T-helper 2 cell treated with Interferon-gamma antibody and Interleukin-4, amounts not matched to agents 5 μg/mL and 100 μg/mL, for 36 hours (primary cell): ENCODE results near the gene PPP1R13B.
A peak's percentile ranks its signal among the peaks of the same experiment; 100 is the strongest.
"Not testable (repeated sequence)": the region's sequence is repeated elsewhere in the genome, so short reads cannot be mapped to it uniquely, and the experiment has no call there.

ENCODE experiments used
- DNase-seq: peaks from one replicate; pipeline ENCODE4 v3.0.0; 2021; ENCODE audit warnings: low spot score
- H3K27ac Mint-ChIP-seq: one replicate; pipeline ENCODE4 v1.8.0; 2021; ENCODE audit warnings: mild to moderate bottlenecking, mixed read lengths
- H3K27me3 Mint-ChIP-seq: one replicate; pipeline ENCODE4 v1.8.0; 2021; ENCODE audit warnings: low read depth, mixed read lengths
- H3K36me3 Mint-ChIP-seq: one replicate; pipeline ENCODE4 v1.8.0; 2021; ENCODE audit warnings: low read depth, mixed read lengths
- H3K4me1 Mint-ChIP-seq: one replicate; pipeline ENCODE4 v1.8.0; 2021; ENCODE audit warnings: low read depth, mixed read lengths
- H3K4me3 Mint-ChIP-seq: one replicate; pipeline ENCODE4 v1.8.0; 2022; ENCODE audit warnings: mild to moderate bottlenecking, moderate library complexity, mixed read lengths
- H3K9me3 Mint-ChIP-seq: one replicate; pipeline ENCODE4 v1.8.0; 2021; ENCODE audit warnings: mixed read lengths

Gene PPP1R13B

DNA sequence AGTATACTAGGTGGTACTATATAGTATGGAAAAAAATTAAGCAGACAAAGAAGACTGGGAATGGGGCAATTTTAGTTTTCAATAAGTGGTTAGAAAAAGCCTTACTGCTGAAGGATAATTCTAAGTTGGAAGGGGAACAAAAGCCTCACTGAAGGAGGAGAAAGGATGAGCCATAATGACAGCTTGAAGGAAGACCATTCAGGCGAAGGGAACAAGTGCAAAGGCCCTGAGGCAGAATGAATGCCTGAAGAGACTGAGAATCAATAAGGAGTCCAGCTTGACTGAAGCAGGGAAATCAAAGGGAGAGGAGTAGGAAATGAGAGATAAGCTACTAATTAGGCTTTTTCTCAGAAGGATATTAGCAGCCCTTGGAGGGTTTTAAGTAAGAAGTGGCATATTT is 28.5 kb downstream of the PPP1R13B start:
- no peak for DNase-seq
- H3K36me3 Mint-ChIP-seq, result no peaks in the 10 kb centered on the region
- H3K27ac Mint-ChIP-seq, result no peak overlapping the region

DNA sequence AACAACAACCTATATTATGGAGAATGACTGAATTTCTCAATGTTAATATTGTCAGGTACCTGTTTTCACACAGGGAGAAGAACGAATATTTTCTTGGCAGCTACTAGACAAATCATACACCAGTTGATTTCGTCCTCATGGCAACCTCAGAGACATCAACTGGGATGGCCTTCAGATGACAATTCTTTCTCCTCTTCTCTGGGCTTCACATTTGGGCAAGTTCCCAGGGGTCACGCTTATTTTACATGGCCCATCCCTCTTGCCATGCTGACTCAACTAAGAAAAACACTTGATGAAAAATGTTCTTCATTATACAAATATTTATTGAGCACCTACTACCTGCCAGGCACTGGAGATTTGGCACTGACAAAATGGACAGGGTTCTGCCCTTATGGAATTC is 29.0 kb downstream of the PPP1R13B start:
- DNase-seq, result no peak
- Mint-ChIP-seq H3K36me3 (no peaks in the 10 kb centered on the region), H3K9me3 (no peaks in the 10 kb centered on the region), H3K27me3 (peaks cover 2% of the 10 kb centered on the region), H3K4me1 (peaks cover 5% of the 10 kb centered on the region), H3K4me3 (no peak overlapping the region), H3K27ac (no peak overlapping the region)

More for the DNA sequence above, 28.5 kb downstream of the PPP1R13B start:
- peaks cover 2% of the 10 kb centered on the region for H3K27me3 Mint-ChIP-seq
- no peak overlapping the region for H3K4me3 Mint-ChIP-seq
- no peaks in the 10 kb centered on the region for H3K9me3 Mint-ChIP-seq
- peaks cover 5% of the 10 kb centered on the region for H3K4me1 Mint-ChIP-seq

DNA sequence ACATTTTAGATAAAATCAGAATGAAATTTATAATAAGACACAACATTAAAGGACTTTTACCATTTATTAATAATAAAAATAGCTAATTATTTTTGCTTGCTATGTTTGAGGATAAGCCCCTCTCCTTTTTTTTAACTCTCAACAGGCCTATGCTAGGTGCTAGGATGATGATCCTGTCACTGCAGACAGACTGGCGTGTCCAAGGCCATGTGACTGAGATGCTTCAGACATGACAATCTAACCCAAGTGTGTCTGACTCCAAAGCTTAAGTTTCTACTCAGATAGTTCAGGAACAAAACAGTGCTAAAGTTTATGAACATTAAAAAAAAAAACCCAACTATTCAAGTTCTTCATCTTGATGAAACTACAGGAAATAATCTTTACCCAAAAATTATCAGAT is 29.8 kb downstream of the PPP1R13B start:
- DNase-seq, result no peak
- Mint-ChIP-seq H3K9me3 (no peaks in the 10 kb centered on the region), H3K27ac (no peak overlapping the region), H3K4me1 (peaks cover 5% of the 10 kb centered on the region), H3K36me3 (no peaks in the 10 kb centered on the region), H3K4me3 (no peak overlapping the region), H3K27me3 (peaks cover 2% of the 10 kb centered on the region)

DNA sequence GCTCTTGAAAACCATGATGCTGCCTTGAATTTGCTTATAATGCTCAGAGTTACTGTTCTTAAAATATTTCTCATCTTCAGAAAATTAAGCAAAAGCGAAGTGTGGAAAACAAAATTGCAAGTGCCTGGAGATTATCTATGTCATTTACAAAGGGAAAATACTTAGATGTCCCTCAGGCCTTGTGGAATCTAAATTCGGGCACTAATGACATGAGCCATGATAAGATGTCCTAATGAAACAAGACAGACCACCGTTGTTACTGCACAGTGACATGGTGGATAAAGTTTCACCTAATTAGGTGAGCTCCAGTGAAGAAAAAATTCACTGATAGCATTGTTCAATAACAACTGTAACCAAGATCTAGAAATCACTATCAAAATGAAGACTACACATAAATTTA is 30.4 kb downstream of the PPP1R13B start:
- H3K9me3 Mint-ChIP-seq, result no peaks in the 10 kb centered on the region
- peaks cover 2% of the 10 kb centered on the region for H3K27me3 Mint-ChIP-seq
- H3K36me3 Mint-ChIP-seq, result no peaks in the 10 kb centered on the region
- no peak overlapping the region for H3K4me3 Mint-ChIP-seq
- H3K4me1 Mint-ChIP-seq, result peaks cover 5% of the 10 kb centered on the region
- no peak for DNase-seq
- no peak overlapping the region for H3K27ac Mint-ChIP-seq

- Mint-ChIP-seq H3K4me3 (no peak overlapping the region), H3K36me3 (no peaks in the 10 kb centered on the region), H3K27me3 (peaks cover 2% of the 10 kb centered on the region), H3K9me3 (no peaks in the 10 kb centered on the region), H3K27ac (no peak overlapping the region), H3K4me1 (peaks cover 5% of the 10 kb centered on the region)
- DNase-seq, result no peak
Measured at GRCh38 chr14:103815253-103815652, 32.1 kb downstream of the PPP1R13B start.

GRCh38 chr14:103811189-103811588 is 36.2 kb downstream of the PPP1R13B start:
- Mint-ChIP-seq H3K9me3 (no peaks in the 10 kb centered on the region), H3K4me1 (peaks cover 7% of the 10 kb centered on the region), H3K4me3 (no peak overlapping the region), H3K36me3 (no peaks in the 10 kb centered on the region), H3K27ac (no peak overlapping the region), H3K27me3 (no peaks in the 10 kb centered on the region)
- no peak for DNase-seq

GRCh38 chr14:103808403-103809001 is 38.9 kb downstream of the PPP1R13B start:
- Mint-ChIP-seq H3K27ac (no peak overlapping the region), H3K4me1 (peaks cover 7% of the 10 kb centered on the region), H3K9me3 (no peaks in the 10 kb centered on the region), H3K36me3 (no peaks in the 10 kb centered on the region), H3K4me3 (no peak overlapping the region), H3K27me3 (no peaks in the 10 kb centered on the region)
- peak; percentile 37 for DNase-seq

- Mint-ChIP-seq H3K4me1 (peaks cover 7% of the 10 kb centered on the region), H3K4me3 (no peak overlapping the region), H3K9me3 (no peaks in the 10 kb centered on the region), H3K27ac (no peak overlapping the region), H3K27me3 (no peaks in the 10 kb centered on the region), H3K36me3 (no peaks in the 10 kb centered on the region)
- DNase-seq, result no peak
Measured at GRCh38 chr14:103806805-103807204, 40.6 kb downstream of the PPP1R13B start.

DNA sequence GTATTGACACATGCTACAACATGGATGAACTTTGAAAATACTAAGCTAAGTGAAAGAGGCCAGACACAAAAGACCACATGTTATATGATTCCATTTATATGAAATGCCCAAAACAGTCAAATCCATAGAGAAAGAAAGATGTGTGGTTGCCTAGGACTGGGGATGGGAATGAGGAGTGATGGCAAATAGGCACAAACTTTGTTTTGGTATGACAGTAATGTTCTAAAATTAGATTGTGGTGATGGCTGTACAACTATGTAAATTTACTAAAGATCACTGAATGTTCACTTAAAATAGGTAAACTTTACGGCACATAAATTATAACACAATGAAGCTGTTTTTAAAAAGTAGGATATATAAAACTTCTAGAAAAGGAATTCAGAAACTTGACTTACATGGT is 41.7 kb downstream of the PPP1R13B start:
- peaks cover 7% of the 10 kb centered on the region for H3K4me1 Mint-ChIP-seq
- DNase-seq, result no peak
- no peak overlapping the region for H3K4me3 Mint-ChIP-seq
- no peaks in the 10 kb centered on the region for H3K9me3 Mint-ChIP-seq
- H3K36me3 Mint-ChIP-seq, result no peaks in the 10 kb centered on the region
- no peaks in the 10 kb centered on the region for H3K27me3 Mint-ChIP-seq
- no peak overlapping the region for H3K27ac Mint-ChIP-seq

DNA sequence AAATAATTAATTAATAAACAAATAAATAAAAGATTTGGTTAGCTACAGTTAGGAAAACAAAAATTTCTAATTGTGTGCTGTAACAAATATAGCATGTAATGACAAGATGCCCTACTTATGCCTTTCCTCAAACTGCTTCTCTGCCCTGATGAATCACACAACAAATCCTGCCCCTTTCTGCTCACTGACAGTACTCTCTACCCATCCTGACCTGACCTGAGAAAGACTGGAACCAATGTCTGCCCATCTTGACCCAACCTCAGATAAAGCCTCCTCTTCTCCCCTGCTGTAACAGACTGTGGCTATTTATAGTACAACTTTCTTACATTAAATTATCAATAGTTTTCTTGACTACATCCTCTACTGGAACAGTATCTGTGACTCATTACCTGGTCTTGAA is 43.7 kb downstream of the PPP1R13B start:
- Mint-ChIP-seq H3K36me3 (no peaks in the 10 kb centered on the region), H3K27ac (no peak overlapping the region), H3K4me1 (peaks cover 7% of the 10 kb centered on the region), H3K4me3 (no peak overlapping the region), H3K27me3 (no peaks in the 10 kb centered on the region), H3K9me3 (no peaks in the 10 kb centered on the region)
- no peak for DNase-seq

- Mint-ChIP-seq H3K4me3 (no peak overlapping the region), H3K27ac (no peak overlapping the region), H3K27me3 (no peaks in the 10 kb centered on the region), H3K36me3 (no peaks in the 10 kb centered on the region), H3K9me3 (no peaks in the 10 kb centered on the region), H3K4me1 (peaks cover 7% of the 10 kb centered on the region)
- DNase-seq, result no peak
Measured at GRCh38 chr14:103802356-103802755, 45.0 kb downstream of the PPP1R13B start.

GRCh38 chr14:103801459-103801858 is 45.9 kb downstream of the PPP1R13B start:
- DNase-seq, result no peak
- no peak overlapping the region for H3K27ac Mint-ChIP-seq
- no peaks in the 10 kb centered on the region for H3K27me3 Mint-ChIP-seq
- H3K4me3 Mint-ChIP-seq, result no peak overlapping the region
- H3K9me3 Mint-ChIP-seq, result no peaks in the 10 kb centered on the region
- H3K36me3 Mint-ChIP-seq, result no peaks in the 10 kb centered on the region
- no peaks in the 10 kb centered on the region for H3K4me1 Mint-ChIP-seq

GRCh38 chr14:103793192-103793591 is 54.2 kb downstream of the PPP1R13B start:
- H3K4me1 Mint-ChIP-seq, H3K27me3 Mint-ChIP-seq, H3K9me3 Mint-ChIP-seq, H3K36me3 Mint-ChIP-seq, DNase-seq, H3K4me3 Mint-ChIP-seq, H3K27ac Mint-ChIP-seq: not testable (repeated sequence)

GRCh38 chr14:103788086-103788485 is 59.3 kb downstream of the PPP1R13B start:
- no peaks in the 10 kb centered on the region for H3K27me3 Mint-ChIP-seq
- no peaks in the 10 kb centered on the region for H3K4me1 Mint-ChIP-seq
- no peak overlapping the region for H3K4me3 Mint-ChIP-seq
- DNase-seq, result no peak
- no peaks in the 10 kb centered on the region for H3K36me3 Mint-ChIP-seq
- H3K27ac Mint-ChIP-seq, result no peak overlapping the region
- no peaks in the 10 kb centered on the region for H3K9me3 Mint-ChIP-seq

GRCh38 chr14:103782376-103782775 is 65.0 kb downstream of the PPP1R13B start:
- no peak for DNase-seq
- no peaks in the 10 kb centered on the region for H3K27me3 Mint-ChIP-seq
- no peaks in the 10 kb centered on the region for H3K36me3 Mint-ChIP-seq
- no peak overlapping the region for H3K4me3 Mint-ChIP-seq
- H3K27ac Mint-ChIP-seq, result no peak overlapping the region
- no peaks in the 10 kb centered on the region for H3K4me1 Mint-ChIP-seq
- H3K9me3 Mint-ChIP-seq, result no peaks in the 10 kb centered on the region
